Measurements from ENCODE around the gene TUBB1. TPM values are rescaled to one million over a fixed set of nuclear protein-coding genes. Genes with fewer than 3 reads are reported as not detected.

The TUBB1 gene
- total and polyA plus RNA-seq, 2 of the 13 experiments (the other 11 are each of a cell fraction or from before 2014, with no cell fraction given): 0.11 to 57.6 TPM

- WGBS (ENCODE audit: low lambda C conversion rate): 40% methylated on average over 3 of the region's 3 CpGs
- in situ Hi-C loops (cut with HindIII; ENCODE audit: extremely low pct_ligation_motif_present, low pct_unique_long_range_greater_than_20kb): no loop called here
These were observed 43.0 kb upstream of the TUBB1 start for GRCh38 chr20:58976061-58976730.

More at GRCh38 chr20:58976061-58976730, 43.0 kb upstream of the TUBB1 start:
- intact Hi-C loops (cut with micrococcal nuclease; ENCODE audit: unreplicated experiment): no loop called here
- Histone ChIP-seq H3K9me3 (ENCODE audit: low read length) (peaks cover 15% of the 10 kb centered on the region), H3K27me3 (ENCODE audit: control insufficient read depth in 1 of 2, insufficient read depth in 2 of 2, low read length in 2 of 2) (peaks cover 0 to 11% of the 10 kb centered on the region in 2 experiments; a peak in 2 of 5 replicates), H3K27ac (ENCODE audit: extremely low read length, insufficient read depth, low read length) (no peak overlapping the region), H2AFZ (ENCODE audit: low read length) (no peak overlapping the region), H3K4me3 (replicated peaks in 1 of 3; ENCODE audit: insufficient read depth in 1 of 3, low read depth in 2 of 3, low read length in 3 of 3) (no peak overlapping the region), H3K4me2 (ENCODE audit: low read depth, low read length) (no peak overlapping the region), H4K20me1 (ENCODE audit: insufficient read depth, low read length) (no peaks in the 10 kb centered on the region), H3K9ac (ENCODE audit: insufficient read depth, low read depth, low read length) (no peak overlapping the region), H3K36me3 (replicated peaks in 1 of 2; ENCODE audit: control insufficient read depth in 1 of 2, insufficient read depth in 2 of 2, low read length in 2 of 2) (no peaks in the 10 kb centered on the region), H3K79me2 (ENCODE audit: insufficient read depth, low read length) (no peaks in the 10 kb centered on the region), H3K4me1 (ENCODE audit: insufficient read depth, low read length) (peaks cover 16% of the 10 kb centered on the region)
- BruUV-seq (replicated peaks): no TSS peak
- ChIA-PET POLR2A (interaction anchor here (2.1 kb wide), 1 partner anchor 56 kb away, joined by 6 read pairs; the partner anchor contains the start of gene ATP5F1E), CTCF (ENCODE audit: low intra/inter-chr PET ratio, low total read pairs) (no interaction called here)
- ATAC-seq (no peak), FAIRE-seq (no peak), DNase-seq (ENCODE audit: low spot score) (no peak)
- TF ChIP-seq ZNF101 (CRISPR knock-in tag; IDR thresholded peaks at IDR 0.05; ENCODE audit: borderline replicate concordance, low read depth) (no peak), ZNF687 (CRISPR knock-in tag; IDR thresholded peaks at IDR 0.05) (no peak)
